AML-193 (cell line): ENCODE results near the gene OR10AD1.
"Not testable (repeated sequence)": the region's sequence is repeated elsewhere in the genome, so short reads cannot be mapped to it uniquely, and the experiment has no call there.

Experiments
- DNase-seq, 2 experiments: peaks; one replicate each; lab custom pipeline; 2025; lab: John Stamatoyannopoulos, UW

OR10AD1 gene

GRCh38 chr12:48157889-48158370, 45.2 kb downstream of the OR10AD1 start:
- DNase-seq: no peak

GRCh38 chr12:48157018-48157888, 45.8 kb downstream of the OR10AD1 start, which contains the start of gene ASB8:
ASB8 (minus strand) TSS chr12:48157515; CDS start chr12:48153496, 4,019 bp downstream.
- DNase-seq: peak; percentile 97 to 98

GRCh38 chr12:48156652-48157017, 46.5 kb downstream of the OR10AD1 start:
- no peak for DNase-seq

GRCh38 chr12:48155786-48156185, 47.3 kb downstream of the OR10AD1 start:
- not testable (repeated sequence) for DNase-seq
